SK-N-SH treated with all-trans-retinoic acid at 6 μM for 48 hours (cell line): ENCODE measurements around the gene APCDD1L.
A peak's percentile ranks its signal among the peaks of the same experiment; 100 is the strongest.

Experiments
- ATAC-seq: fragments of 200-7000 bp; cut with Tn5 transposase; 3 replicates; pipeline ENCODE4 v1.9.1; 2020; ENCODE audit warnings: mild to moderate bottlenecking, moderate library complexity
- BACH2 ChIP-seq: fragments of 250-450 bp; sonication (Bioruptor Pico); IDR thresholded peaks from 2 replicates; pipeline ENCODE4 v1.9.0; 2021; ENCODE audit warnings: mild to moderate bottlenecking, borderline replicate concordance
- CSDC2 ChIP-seq: fragments of 250-450 bp; sonication (Bioruptor Pico); IDR thresholded peaks from 2 replicates; pipeline ENCODE4 v1.5.0; 2020; ENCODE audit warnings: mild to moderate bottlenecking, moderate library complexity
- ISL1 ChIP-seq: fragments of 250-450 bp; sonication (Bioruptor Pico); IDR thresholded peaks from 2 replicates; pipeline ENCODE4 v2.1.2; 2022; ENCODE audit warnings: mild to moderate bottlenecking, moderate library complexity
- OSR1 ChIP-seq: fragments of 250-450 bp; sonication (Bioruptor Pico); IDR thresholded peaks from 2 replicates; pipeline ENCODE4 v1.8.0; 2022; ENCODE audit warnings: moderate library complexity, mild to moderate bottlenecking, inconsistent platforms
- RARB ChIP-seq: fragments of 250-450 bp; sonication (Bioruptor Pico); IDR thresholded peaks from 2 replicates; pipeline ENCODE4 v1.8.0; 2021; ENCODE audit warnings: mild to moderate bottlenecking, moderate library complexity
- SNAI2 ChIP-seq: fragments of 250-450 bp; sonication (Bioruptor Pico); IDR thresholded peaks from 2 replicates; pipeline ENCODE4 v1.5.0; 2020; ENCODE audit warnings: mild to moderate bottlenecking, moderate library complexity
- ZFP30 ChIP-seq: fragments of 450-650 bp; formaldehyde crosslinking; IDR thresholded peaks from 2 replicates; pipeline ENCODE4 v1.5.0; 2022; ENCODE audit warnings: mild to moderate bottlenecking, moderate library complexity
- ZNF565 ChIP-seq: fragments of 450-650 bp; formaldehyde crosslinking; conservative IDR thresholded peaks from 2 replicates; pipeline ENCODE4 v1.5.0; 2020; ENCODE audit warnings: low read depth, mild to moderate bottlenecking, moderate library complexity
- ZNF70 ChIP-seq: fragments of 450-650 bp; formaldehyde crosslinking; IDR thresholded peaks from 2 replicates; pipeline ENCODE4 v1.5.0; 2020; ENCODE audit warnings: mild to moderate bottlenecking, moderate library complexity
- ZNF8 ChIP-seq: fragments of 450-650 bp; formaldehyde crosslinking; IDR thresholded peaks from 2 replicates; pipeline ENCODE4 v1.5.0; 2020; ENCODE audit warnings: mild to moderate bottlenecking, moderate library complexity
- TF ChIP-seq, protein P1 (sequence below): fragments of 250-450 bp; sonication (Bioruptor Pico); IDR thresholded peaks from 2 replicates; pipeline ENCODE4 v1.8.0; 2020; ENCODE audit warnings: mild to moderate bottlenecking, moderate library complexity, borderline replicate concordance
- TF ChIP-seq, protein P2 (sequence below): fragments of 250-450 bp; sonication (Bioruptor Pico); IDR thresholded peaks from 2 replicates; pipeline ENCODE4 v1.5.1; 2020; ENCODE audit warnings: low read depth, mild to moderate bottlenecking, moderate library complexity
- TF ChIP-seq, protein P3 (sequence below): fragments of 250-450 bp; sonication (Bioruptor Pico); IDR thresholded peaks from 2 replicates; pipeline ENCODE4 v1.5.0; 2020; ENCODE audit warnings: mild to moderate bottlenecking, moderate library complexity

APCDD1L gene

DNA sequence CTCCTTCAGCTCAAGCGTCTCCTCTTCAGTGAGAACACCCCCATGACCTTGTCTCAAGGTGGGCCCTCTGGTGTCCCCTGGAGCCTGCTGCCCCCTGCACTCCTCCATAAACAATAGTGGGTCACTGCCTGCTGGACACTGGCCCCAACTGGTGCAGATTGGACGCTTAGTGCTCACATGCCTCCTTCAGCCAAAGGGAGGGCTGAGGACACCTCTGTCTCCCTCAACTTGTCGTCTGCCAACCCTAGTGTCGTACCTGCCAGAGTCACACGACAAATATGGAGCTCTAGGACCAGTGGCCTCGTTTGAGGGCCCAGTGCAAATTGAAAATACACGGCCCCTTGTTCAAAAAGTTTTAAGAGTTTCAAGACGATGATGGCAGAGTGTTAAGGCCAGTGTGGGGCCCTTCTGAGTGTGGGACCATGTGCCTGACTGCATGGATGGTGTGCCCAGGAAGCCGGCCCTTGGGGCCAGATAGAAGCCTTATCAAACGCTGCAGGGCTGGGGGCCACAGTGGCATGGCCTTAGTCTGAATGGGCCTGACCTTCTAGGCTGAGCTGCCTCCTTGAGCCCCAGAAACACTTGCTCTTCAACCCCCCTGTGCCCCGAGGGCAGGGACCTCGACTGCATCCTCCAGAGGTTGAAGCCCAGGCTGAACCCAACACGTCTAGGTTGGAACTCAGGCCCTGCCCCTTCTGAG lies 20.1 kb downstream of the APCDD1L start:
- no peak for ATAC-seq
- TF ChIP-seq ZNF70 (CRISPR knock-in tag) (no peak), ZFP30 (CRISPR knock-in tag) (no peak)
- TF ChIP-seq, protein P1, sequence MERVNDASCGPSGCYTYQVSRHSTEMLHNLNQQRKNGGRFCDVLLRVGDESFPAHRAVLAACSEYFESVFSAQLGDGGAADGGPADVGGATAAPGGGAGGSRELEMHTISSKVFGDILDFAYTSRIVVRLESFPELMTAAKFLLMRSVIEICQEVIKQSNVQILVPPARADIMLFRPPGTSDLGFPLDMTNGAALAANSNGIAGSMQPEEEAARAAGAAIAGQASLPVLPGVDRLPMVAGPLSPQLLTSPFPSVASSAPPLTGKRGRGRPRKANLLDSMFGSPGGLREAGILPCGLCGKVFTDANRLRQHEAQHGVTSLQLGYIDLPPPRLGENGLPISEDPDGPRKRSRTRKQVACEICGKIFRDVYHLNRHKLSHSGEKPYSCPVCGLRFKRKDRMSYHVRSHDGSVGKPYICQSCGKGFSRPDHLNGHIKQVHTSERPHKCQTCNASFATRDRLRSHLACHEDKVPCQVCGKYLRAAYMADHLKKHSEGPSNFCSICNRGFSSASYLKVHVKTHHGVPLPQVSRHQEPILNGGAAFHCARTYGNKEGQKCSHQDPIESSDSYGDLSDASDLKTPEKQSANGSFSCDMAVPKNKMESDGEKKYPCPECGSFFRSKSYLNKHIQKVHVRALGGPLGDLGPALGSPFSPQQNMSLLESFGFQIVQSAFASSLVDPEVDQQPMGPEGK (CRISPR knock-in tag): no peak
- TF ChIP-seq, protein P2, sequence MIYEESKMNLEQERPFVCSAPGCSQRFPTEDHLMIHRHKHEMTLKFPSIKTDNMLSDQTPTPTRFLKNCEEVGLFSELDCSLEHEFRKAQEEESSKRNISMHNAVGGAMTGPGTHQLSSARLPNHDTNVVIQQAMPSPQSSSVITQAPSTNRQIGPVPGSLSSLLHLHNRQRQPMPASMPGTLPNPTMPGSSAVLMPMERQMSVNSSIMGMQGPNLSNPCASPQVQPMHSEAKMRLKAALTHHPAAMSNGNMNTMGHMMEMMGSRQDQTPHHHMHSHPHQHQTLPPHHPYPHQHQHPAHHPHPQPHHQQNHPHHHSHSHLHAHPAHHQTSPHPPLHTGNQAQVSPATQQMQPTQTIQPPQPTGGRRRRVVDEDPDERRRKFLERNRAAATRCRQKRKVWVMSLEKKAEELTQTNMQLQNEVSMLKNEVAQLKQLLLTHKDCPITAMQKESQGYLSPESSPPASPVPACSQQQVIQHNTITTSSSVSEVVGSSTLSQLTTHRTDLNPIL (CRISPR knock-in tag): no peak

DNA sequence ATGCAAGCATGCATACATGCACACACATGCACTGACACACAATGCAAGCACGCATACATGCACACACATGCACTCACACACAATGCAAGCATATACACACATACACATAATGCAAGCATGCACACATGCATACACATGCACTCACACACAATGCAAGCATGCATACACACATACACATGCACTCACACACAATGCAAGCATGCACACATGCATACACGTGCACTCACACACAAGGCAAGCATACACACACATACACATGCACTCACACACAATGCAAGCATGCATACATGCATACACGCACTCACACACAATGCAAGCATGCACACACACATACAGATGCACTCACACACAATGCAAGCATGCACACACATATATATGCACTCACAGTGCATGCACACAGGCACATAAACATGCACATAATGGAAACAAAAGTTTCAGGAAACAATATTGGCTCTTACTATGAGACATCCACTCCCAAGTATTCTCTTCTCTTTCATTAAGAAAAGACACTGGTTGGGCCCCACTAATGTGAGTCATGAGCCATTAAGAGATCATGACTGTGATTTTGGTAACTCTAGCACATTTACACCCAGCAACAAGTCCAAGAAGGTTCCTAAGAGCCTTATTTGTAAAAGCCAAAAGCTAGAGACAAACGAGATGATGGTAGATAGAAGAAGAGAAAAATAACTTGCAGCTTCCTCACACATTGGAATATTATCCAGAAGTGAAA lies 22.2 kb downstream of the APCDD1L start:
- ATAC-seq: no peak
- TF ChIP-seq, protein P2 (CRISPR knock-in tag): no peak
- TF ChIP-seq, protein P3, sequence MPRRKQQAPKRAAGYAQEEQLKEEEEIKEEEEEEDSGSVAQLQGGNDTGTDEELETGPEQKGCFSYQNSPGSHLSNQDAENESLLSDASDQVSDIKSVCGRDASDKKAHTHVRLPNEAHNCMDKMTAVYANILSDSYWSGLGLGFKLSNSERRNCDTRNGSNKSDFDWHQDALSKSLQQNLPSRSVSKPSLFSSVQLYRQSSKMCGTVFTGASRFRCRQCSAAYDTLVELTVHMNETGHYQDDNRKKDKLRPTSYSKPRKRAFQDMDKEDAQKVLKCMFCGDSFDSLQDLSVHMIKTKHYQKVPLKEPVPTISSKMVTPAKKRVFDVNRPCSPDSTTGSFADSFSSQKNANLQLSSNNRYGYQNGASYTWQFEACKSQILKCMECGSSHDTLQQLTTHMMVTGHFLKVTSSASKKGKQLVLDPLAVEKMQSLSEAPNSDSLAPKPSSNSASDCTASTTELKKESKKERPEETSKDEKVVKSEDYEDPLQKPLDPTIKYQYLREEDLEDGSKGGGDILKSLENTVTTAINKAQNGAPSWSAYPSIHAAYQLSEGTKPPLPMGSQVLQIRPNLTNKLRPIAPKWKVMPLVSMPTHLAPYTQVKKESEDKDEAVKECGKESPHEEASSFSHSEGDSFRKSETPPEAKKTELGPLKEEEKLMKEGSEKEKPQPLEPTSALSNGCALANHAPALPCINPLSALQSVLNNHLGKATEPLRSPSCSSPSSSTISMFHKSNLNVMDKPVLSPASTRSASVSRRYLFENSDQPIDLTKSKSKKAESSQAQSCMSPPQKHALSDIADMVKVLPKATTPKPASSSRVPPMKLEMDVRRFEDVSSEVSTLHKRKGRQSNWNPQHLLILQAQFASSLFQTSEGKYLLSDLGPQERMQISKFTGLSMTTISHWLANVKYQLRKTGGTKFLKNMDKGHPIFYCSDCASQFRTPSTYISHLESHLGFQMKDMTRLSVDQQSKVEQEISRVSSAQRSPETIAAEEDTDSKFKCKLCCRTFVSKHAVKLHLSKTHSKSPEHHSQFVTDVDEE: no peak
- no peak for TF ChIP-seq CSDC2 (CRISPR knock-in tag)
- TF ChIP-seq ZNF70 (CRISPR knock-in tag): no peak
- no peak for TF ChIP-seq ISL1 (CRISPR knock-in tag)

DNA sequence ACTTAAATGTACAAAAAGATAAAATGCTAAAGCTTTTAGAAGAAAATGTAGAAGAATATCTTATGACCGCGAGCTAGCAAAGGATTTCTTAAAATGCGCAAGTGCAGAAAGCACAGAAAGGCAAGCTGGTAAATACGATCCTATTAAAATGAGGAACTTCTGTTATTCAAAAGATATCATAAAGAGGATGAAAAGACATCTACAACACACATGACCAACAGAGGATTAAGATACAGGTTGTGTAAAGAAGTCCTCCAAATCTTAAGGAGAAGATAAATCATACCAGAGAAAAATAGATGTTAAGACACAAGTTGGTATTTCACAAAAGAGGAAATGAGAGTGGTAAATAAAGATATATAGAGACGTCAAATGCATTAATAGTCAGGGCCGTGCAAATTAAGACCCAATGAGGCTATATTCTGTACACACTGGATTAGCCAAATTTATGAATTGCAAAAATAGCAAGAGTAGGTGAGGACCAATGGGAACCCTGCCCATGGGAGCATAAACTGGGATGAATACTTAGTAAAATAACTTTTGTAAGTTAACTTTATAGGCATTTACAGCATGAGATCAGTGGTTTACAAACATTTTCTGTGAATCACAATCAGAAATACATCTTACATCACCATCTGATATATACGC lies 23.0 kb downstream of the APCDD1L start:
- no peak for ATAC-seq
- TF ChIP-seq, protein P3: no peak
- TF ChIP-seq BACH2 (CRISPR knock-in tag) (no peak), ZNF8 (CRISPR knock-in tag) (no peak), SNAI2 (CRISPR knock-in tag) (no peak)

DNA sequence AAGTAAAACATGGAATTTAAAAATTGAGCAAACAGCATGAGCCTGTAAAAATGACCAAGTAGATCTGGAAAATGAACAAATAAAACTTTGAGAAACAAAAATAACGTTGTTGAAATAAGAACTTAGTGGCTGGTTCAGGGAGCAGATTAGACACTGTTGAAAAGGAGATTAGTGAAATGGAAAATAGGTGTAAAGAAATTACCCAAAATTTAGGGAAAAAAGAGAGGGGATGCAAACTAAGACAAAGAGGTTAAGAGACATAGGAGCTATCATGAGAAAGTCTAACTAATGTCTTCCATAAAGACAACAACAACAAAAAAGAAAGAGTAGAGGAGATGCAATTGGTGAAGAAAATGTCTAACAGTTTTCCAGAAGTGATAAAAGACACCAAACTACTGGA lies 29.0 kb downstream of the APCDD1L start:
- TF ChIP-seq ZFP30 (CRISPR knock-in tag) (peak; percentile 99), RARB (CRISPR knock-in tag) (no peak), ZNF565 (CRISPR knock-in tag) (no peak)
- no peak for ATAC-seq

DNA sequence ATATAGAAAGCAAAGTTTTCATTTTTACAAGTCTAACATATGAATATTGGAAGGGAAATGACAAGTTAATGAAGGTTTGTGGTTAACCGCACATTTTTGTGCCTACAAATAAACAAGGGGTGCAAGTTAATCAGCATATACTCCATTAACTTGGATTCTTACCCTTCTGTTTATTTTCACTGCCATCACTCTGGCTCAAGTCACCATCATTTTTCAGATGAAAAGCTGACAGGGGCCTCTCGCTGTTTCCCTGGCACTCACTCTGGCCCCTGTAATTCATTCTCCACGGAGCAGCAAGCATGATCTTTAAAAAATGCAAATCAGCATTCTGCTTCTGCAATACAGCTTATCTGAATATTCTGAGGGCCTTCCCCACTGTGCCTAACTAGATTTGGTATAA lies 29.8 kb downstream of the APCDD1L start:
- no peak for ATAC-seq
- TF ChIP-seq OSR1 (CRISPR knock-in tag) (no peak), ZNF70 (CRISPR knock-in tag) (no peak), ZNF565 (CRISPR knock-in tag) (no peak), RARB (CRISPR knock-in tag) (no peak)
- TF ChIP-seq, protein P1 (CRISPR knock-in tag): no peak
- TF ChIP-seq, protein P3: no peak
